ENCODE measurements around the gene TEF. TPM values are rescaled to one million over a fixed set of nuclear protein-coding genes. Genes with fewer than 3 reads are reported as not detected.

The TEF gene
- total and polyA plus RNA-seq, 2 experiments from 2014 or later = 2.3 to 7.2 TPM

DNA sequence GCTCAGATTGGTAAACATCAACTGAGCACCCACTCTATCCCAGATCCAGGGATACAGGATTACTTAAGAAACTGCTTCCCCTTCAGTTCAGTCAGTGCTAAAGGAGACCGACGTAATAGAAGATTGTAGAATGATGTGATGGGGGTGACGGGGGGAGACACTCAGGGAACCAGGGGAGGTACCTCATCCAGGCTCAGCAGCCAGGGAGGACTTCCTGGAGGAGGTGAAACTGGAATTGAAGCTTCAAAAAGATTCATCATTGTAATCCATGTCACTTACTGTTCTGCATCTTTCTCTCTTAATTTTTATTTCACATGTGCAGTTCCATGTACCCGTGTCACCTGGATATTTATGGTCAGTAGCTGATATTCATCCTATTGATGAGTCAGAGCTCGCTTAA lies 19.1 kb upstream of the TEF start:
- Histone ChIP-seq H3K36me3 (ENCODE audit: insufficient read depth) (no peaks in the 10 kb centered on the region), H3K4me3 (no peak overlapping the region), H3K27ac (ENCODE audit: low read depth) (no peak overlapping the region), H3K4me2 (no peak overlapping the region), H2AFZ (no peak overlapping the region), H3K79me2 (replicated peaks; ENCODE audit: insufficient read depth) (no peaks in the 10 kb centered on the region), H3F3A (replicated peaks; ENCODE audit: low read depth) (peaks cover 13% of the 10 kb centered on the region; the same call in 1 of the 2 replicates), H3K4me1 (ENCODE audit: insufficient read depth) (peaks cover 36% of the 10 kb centered on the region), H3K27me3 (ENCODE audit: insufficient read depth) (no peaks in the 10 kb centered on the region), H4K20me1 (replicated peaks; ENCODE audit: insufficient read depth) (no peaks in the 10 kb centered on the region), H3K9me2 (ENCODE audit: insufficient read depth) (no peaks in the 10 kb centered on the region)
- DNase-seq (ENCODE audit: low spot score) = no peak
- TF ChIP-seq JUNB (IDR thresholded peaks at IDR 0.05; ENCODE audit: unreplicated experiment) = no peak
- TF ChIP-seq, protein P1, sequence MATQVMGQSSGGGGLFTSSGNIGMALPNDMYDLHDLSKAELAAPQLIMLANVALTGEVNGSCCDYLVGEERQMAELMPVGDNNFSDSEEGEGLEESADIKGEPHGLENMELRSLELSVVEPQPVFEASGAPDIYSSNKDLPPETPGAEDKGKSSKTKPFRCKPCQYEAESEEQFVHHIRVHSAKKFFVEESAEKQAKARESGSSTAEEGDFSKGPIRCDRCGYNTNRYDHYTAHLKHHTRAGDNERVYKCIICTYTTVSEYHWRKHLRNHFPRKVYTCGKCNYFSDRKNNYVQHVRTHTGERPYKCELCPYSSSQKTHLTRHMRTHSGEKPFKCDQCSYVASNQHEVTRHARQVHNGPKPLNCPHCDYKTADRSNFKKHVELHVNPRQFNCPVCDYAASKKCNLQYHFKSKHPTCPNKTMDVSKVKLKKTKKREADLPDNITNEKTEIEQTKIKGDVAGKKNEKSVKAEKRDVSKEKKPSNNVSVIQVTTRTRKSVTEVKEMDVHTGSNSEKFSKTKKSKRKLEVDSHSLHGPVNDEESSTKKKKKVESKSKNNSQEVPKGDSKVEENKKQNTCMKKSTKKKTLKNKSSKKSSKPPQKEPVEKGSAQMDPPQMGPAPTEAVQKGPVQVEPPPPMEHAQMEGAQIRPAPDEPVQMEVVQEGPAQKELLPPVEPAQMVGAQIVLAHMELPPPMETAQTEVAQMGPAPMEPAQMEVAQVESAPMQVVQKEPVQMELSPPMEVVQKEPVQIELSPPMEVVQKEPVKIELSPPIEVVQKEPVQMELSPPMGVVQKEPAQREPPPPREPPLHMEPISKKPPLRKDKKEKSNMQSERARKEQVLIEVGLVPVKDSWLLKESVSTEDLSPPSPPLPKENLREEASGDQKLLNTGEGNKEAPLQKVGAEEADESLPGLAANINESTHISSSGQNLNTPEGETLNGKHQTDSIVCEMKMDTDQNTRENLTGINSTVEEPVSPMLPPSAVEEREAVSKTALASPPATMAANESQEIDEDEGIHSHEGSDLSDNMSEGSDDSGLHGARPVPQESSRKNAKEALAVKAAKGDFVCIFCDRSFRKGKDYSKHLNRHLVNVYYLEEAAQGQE (IDR thresholded peaks at IDR 0.05; ENCODE audit: unreplicated experiment) = no peak
- no peak for TF ChIP-seq EZH2 (IDR thresholded peaks at IDR 0.05; ENCODE audit: low read depth, unreplicated experiment)
- TF ChIP-seq STAT1 (IDR thresholded peaks at IDR 0.05; ENCODE audit: unreplicated experiment) = no peak
- no peak for TF ChIP-seq ZNF114 (CRISPR knock-in tag; IDR thresholded peaks at IDR 0.05)
- TF ChIP-seq, protein P2, sequence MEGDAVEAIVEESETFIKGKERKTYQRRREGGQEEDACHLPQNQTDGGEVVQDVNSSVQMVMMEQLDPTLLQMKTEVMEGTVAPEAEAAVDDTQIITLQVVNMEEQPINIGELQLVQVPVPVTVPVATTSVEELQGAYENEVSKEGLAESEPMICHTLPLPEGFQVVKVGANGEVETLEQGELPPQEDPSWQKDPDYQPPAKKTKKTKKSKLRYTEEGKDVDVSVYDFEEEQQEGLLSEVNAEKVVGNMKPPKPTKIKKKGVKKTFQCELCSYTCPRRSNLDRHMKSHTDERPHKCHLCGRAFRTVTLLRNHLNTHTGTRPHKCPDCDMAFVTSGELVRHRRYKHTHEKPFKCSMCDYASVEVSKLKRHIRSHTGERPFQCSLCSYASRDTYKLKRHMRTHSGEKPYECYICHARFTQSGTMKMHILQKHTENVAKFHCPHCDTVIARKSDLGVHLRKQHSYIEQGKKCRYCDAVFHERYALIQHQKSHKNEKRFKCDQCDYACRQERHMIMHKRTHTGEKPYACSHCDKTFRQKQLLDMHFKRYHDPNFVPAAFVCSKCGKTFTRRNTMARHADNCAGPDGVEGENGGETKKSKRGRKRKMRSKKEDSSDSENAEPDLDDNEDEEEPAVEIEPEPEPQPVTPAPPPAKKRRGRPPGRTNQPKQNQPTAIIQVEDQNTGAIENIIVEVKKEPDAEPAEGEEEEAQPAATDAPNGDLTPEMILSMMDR (conservative IDR thresholded peaks at IDR 0.05; ENCODE audit: low read depth in 2 of 2) = no peak
- no peak for TF ChIP-seq CREB1 (CRISPR knock-in tag; IDR thresholded peaks at IDR 0.05; ENCODE audit: low read depth)
- TF ChIP-seq, protein P3, sequence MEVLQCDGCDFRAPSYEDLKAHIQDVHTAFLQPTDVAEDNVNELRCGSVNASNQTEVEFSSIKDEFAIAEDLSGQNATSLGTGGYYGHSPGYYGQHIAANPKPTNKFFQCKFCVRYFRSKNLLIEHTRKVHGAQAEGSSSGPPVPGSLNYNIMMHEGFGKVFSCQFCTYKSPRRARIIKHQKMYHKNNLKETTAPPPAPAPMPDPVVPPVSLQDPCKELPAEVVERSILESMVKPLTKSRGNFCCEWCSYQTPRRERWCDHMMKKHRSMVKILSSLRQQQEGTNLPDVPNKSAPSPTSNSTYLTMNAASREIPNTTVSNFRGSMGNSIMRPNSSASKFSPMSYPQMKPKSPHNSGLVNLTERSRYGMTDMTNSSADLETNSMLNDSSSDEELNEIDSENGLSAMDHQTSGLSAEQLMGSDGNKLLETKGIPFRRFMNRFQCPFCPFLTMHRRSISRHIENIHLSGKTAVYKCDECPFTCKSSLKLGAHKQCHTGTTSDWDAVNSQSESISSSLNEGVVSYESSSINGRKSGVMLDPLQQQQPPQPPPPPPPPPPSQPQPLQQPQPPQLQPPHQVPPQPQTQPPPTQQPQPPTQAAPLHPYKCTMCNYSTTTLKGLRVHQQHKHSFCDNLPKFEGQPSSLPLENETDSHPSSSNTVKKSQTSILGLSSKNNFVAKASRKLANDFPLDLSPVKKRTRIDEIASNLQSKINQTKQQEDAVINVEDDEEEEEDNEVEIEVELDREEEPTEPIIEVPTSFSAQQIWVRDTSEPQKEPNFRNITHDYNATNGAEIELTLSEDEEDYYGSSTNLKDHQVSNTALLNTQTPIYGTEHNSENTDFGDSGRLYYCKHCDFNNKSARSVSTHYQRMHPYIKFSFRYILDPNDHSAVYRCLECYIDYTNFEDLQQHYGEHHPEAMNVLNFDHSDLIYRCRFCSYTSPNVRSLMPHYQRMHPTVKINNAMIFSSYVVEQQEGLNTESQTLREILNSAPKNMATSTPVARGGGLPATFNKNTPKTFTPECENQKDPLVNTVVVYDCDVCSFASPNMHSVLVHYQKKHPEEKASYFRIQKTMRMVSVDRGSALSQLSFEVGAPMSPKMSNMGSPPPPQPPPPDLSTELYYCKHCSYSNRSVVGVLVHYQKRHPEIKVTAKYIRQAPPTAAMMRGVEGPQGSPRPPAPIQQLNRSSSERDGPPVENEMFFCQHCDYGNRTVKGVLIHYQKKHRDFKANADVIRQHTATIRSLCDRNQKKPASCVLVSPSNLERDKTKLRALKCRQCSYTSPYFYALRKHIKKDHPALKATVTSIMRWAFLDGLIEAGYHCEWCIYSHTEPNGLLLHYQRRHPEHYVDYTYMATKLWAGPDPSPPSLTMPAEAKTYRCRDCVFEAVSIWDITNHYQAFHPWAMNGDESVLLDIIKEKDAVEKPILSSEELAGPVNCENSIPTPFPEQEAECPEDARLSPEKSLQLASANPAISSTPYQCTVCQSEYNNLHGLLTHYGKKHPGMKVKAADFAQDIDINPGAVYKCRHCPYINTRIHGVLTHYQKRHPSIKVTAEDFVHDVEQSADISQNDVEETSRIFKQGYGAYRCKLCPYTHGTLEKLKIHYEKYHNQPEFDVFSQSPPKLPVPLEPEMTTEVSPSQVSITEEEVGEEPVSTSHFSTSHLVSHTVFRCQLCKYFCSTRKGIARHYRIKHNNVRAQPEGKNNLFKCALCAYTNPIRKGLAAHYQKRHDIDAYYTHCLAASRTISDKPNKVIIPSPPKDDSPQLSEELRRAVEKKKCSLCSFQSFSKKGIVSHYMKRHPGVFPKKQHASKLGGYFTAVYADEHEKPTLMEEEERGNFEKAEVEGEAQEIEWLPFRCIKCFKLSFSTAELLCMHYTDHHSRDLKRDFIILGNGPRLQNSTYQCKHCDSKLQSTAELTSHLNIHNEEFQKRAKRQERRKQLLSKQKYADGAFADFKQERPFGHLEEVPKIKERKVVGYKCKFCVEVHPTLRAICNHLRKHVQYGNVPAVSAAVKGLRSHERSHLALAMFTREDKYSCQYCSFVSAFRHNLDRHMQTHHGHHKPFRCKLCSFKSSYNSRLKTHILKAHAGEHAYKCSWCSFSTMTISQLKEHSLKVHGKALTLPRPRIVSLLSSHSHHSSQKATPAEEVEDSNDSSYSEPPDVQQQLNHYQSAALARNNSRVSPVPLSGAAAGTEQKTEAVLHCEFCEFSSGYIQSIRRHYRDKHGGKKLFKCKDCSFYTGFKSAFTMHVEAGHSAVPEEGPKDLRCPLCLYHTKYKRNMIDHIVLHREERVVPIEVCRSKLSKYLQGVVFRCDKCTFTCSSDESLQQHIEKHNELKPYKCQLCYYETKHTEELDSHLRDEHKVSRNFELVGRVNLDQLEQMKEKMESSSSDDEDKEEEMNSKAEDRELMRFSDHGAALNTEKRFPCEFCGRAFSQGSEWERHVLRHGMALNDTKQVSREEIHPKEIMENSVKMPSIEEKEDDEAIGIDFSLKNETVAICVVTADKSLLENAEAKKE (CRISPR knock-in tag; IDR thresholded peaks at IDR 0.05) = no peak
- no peak for TF ChIP-seq ZNF331 (CRISPR knock-in tag; IDR thresholded peaks at IDR 0.05; ENCODE audit: low read depth)
- no peak for TF ChIP-seq NANOG (IDR thresholded peaks at IDR 0.05; ENCODE audit: borderline replicate concordance)
- no peak for TF ChIP-seq POLR2AphosphoS5 (IDR thresholded peaks at IDR 0.05; ENCODE audit: low read depth)
- TF ChIP-seq, protein P4, sequence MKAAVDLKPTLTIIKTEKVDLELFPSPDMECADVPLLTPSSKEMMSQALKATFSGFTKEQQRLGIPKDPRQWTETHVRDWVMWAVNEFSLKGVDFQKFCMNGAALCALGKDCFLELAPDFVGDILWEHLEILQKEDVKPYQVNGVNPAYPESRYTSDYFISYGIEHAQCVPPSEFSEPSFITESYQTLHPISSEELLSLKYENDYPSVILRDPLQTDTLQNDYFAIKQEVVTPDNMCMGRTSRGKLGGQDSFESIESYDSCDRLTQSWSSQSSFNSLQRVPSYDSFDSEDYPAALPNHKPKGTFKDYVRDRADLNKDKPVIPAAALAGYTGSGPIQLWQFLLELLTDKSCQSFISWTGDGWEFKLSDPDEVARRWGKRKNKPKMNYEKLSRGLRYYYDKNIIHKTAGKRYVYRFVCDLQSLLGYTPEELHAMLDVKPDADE (IDR thresholded peaks at IDR 0.05) = no peak
- no peak for TF ChIP-seq EZH2phosphoT487 (IDR thresholded peaks at IDR 0.05; ENCODE audit: unreplicated experiment)
- Mint-ChIP-seq H3K4me3 (no peak overlapping the region), H3K4me1 (peaks cover 50% of the 10 kb centered on the region), H3K9me3 (no peaks in the 10 kb centered on the region), H3K27ac (no peak overlapping the region), H3K27me3 (ENCODE audit: insufficient read depth, low read depth, poor library complexity) (peaks cover 6% of the 10 kb centered on the region), H3K36me3 (ENCODE audit: low read depth) (no peaks in the 10 kb centered on the region)
- no peak for ATAC-seq
